Calu3 (cell line): ENCODE measurements around the gene FAF1. TPM values are rescaled to one million over a fixed set of nuclear protein-coding genes. Genes with fewer than 3 reads are reported as not detected.
"Not testable (repeated sequence)": the region's sequence is repeated elsewhere in the genome, so short reads cannot be mapped to it uniquely, and the experiment has no call there.

ENCODE experiments used
- BruUV-seq: library from RNA; stranded (reverse); fragments of 400-500 nt; replicated peaks from 2 replicates; lab custom pipeline; 2021; lab: Mats Ljungman, UMichigan
- CTCF ChIA-PET: fragments of 300-600 bp; sonication (Branson Sonifier 250); formaldehyde crosslinking; loops from one replicate; lab custom pipeline; 2022; ENCODE audit warnings: antibody characterized with exemption; lab: Charles Lee
- DNase-seq: peaks from one replicate; pipeline ENCODE4 v3.0.0; 2022
- H3K27ac Mint-ChIP-seq: one replicate; pipeline ENCODE4 v1.8.0; 2022; ENCODE audit warnings: mixed read lengths; ENCODE audit not compliant: unreplicated experiment
- H3K27me3 Mint-ChIP-seq: one replicate; pipeline ENCODE4 v1.8.0; 2022; ENCODE audit warnings: mixed read lengths; ENCODE audit not compliant: unreplicated experiment
- H3K36me3 Mint-ChIP-seq: one replicate; pipeline ENCODE4 v1.8.0; 2022; ENCODE audit warnings: mild to moderate bottlenecking, moderate library complexity, mixed read lengths; ENCODE audit not compliant: insufficient read depth, unreplicated experiment
- H3K4me1 Mint-ChIP-seq: one replicate; pipeline ENCODE4 v1.8.0; 2022; ENCODE audit warnings: mild to moderate bottlenecking, low read depth, mixed read lengths; ENCODE audit not compliant: unreplicated experiment
- H3K4me3 Mint-ChIP-seq: one replicate; pipeline ENCODE4 v1.8.0; 2022; ENCODE audit warnings: mild to moderate bottlenecking, low read depth, moderate library complexity, mixed read lengths; ENCODE audit not compliant: unreplicated experiment
- H3K9me3 Mint-ChIP-seq: one replicate; pipeline ENCODE4 v1.8.0; 2022; ENCODE audit warnings: low read depth, mixed read lengths; ENCODE audit not compliant: unreplicated experiment
- CTCF ChIP-seq: fragments of 200-600 bp; IDR thresholded peaks from one replicate; pipeline ENCODE4 v1.8.0; 2022; ENCODE audit warnings: antibody characterized with exemption; ENCODE audit not compliant: unreplicated experiment
- intact Hi-C: fragments of 100-400 bp; cut with micrococcal nuclease; formaldehyde crosslinking; loops from one replicate; pipeline ENCODE4 v1.10.0; 2022; ENCODE audit not compliant: unreplicated experiment
- total RNA-seq: library from RNA; stranded (reverse); gene quantifications from 2 replicates; pipeline ENCODE4 v1.2.3, GENCODE V29; 2022

Gene FAF1
- total RNA-seq, 1 experiment from 2014 or later: 104 TPM

- CTCF ChIA-PET: interaction anchor here (0.6 to 0.9 kb wide), 3 partner anchors 8 to 214 kb away, joined by 3 to 11 read pairs (median 3); no protein-coding TSS in a partner anchor
- DNase-seq: no peak
- intact Hi-C loops: no loop called here
- H3K27ac Mint-ChIP-seq: no peak overlapping the region
- BruUV-seq: no TSS peak
- no peaks in the 10 kb centered on the region for H3K9me3 Mint-ChIP-seq
- H3K27me3 Mint-ChIP-seq: no peaks in the 10 kb centered on the region
- peaks cover 10% of the 10 kb centered on the region for H3K4me1 Mint-ChIP-seq
- peaks cover 5% of the 10 kb centered on the region for H3K36me3 Mint-ChIP-seq
- no peak for TF ChIP-seq CTCF
- no peak overlapping the region for H3K4me3 Mint-ChIP-seq
These were observed 430.6 kb downstream of the FAF1 start for GRCh38 chr1:50529510-50529909.

GRCh38 chr1:50527987-50528320 lies 432.1 kb downstream of the FAF1 start:
- DNase-seq, H3K36me3 Mint-ChIP-seq, BruUV-seq, H3K27ac Mint-ChIP-seq, H3K9me3 Mint-ChIP-seq, H3K27me3 Mint-ChIP-seq, H3K4me3 Mint-ChIP-seq, intact Hi-C loops: not testable (repeated sequence)
- CTCF ChIA-PET: interaction anchor here (0.7 kb wide), 1 partner anchor 170 kb away, joined by 3 read pairs; no protein-coding TSS in a partner anchor
- peaks cover 10% of the 10 kb centered on the region for H3K4me1 Mint-ChIP-seq

GRCh38 chr1:50527249-50527986 lies 432.6 kb downstream of the FAF1 start:
- intact Hi-C loops: no loop called here
- H3K9me3 Mint-ChIP-seq: no peaks in the 10 kb centered on the region
- CTCF ChIA-PET: interaction anchor here (0.7 kb wide), 1 partner anchor 170 kb away, joined by 3 read pairs; no protein-coding TSS in a partner anchor
- peaks cover 10% of the 10 kb centered on the region for H3K4me1 Mint-ChIP-seq
- peaks cover 10% of the 10 kb centered on the region for H3K36me3 Mint-ChIP-seq
- BruUV-seq: no TSS peak
- no peak for DNase-seq
- no peak overlapping the region for H3K27ac Mint-ChIP-seq
- TF ChIP-seq CTCF: no peak
- H3K4me3 Mint-ChIP-seq: no peak overlapping the region
- no peaks in the 10 kb centered on the region for H3K27me3 Mint-ChIP-seq

- H3K36me3 Mint-ChIP-seq: peaks cover 10% of the 10 kb centered on the region
These were observed 433.6 kb downstream of the FAF1 start for GRCh38 chr1:50526431-50526830.

More at GRCh38 chr1:50526431-50526830, 433.6 kb downstream of the FAF1 start:
- intact Hi-C loops: no loop called here
- Mint-ChIP-seq H3K27me3 (no peaks in the 10 kb centered on the region), H3K4me3 (no peak overlapping the region), H3K9me3 (no peaks in the 10 kb centered on the region), H3K27ac (no peak overlapping the region), H3K4me1 (peaks cover 10% of the 10 kb centered on the region)
- no peak for DNase-seq
- BruUV-seq: no TSS peak
- CTCF ChIA-PET: no interaction called here
- no peak for TF ChIP-seq CTCF
